OCI-LY1 (cell line): ENCODE measurements around the gene SGCD.

ENCODE experiments used
- EZH2 ChIP-seq: fragments of 200-600 bp; sonication (generic), shearing (Covaris generic); IDR thresholded peaks from 2 replicates; pipeline ENCODE4 v1.8.0; 2017; ENCODE audit warnings: borderline replicate concordance, mixed run types, mild to moderate bottlenecking, antibody characterized with exemption, low read length, moderate library complexity, mixed read lengths
- TF ChIP-seq, protein P1 (sequence below): fragments of 200-600 bp; sonication (generic), shearing (Covaris generic); IDR thresholded peaks from 2 replicates; pipeline ENCODE4 v1.5.1; 2017; ENCODE audit warnings: mild to moderate bottlenecking, antibody characterized with exemption, low read length, moderate library complexity, mixed read lengths

DNA sequence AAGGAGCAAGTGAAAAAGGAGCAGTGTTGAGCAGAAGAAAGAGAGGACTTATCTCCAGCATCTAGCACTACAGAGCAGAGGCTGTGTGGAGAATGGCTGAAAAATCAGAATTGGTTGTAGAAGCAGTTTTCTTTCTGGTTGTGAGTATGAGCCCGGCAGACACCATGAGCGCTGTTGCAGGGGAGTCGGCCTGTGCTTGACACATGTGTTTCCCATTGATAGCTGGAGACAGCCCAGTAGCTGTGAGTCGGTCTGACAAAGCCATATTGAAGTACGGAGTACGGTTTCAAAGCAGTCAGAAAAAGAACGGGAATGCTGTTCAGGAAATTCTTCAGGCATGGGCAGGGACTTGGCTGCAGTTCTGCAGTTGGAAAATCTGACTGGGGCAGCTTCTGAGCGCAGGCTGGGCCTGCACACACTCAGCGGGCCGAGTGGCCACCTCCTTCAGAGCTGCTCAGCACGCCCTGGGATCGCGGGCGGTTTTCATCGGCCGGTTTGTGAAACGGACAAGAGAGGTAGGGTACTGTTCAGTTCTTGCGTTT, at the start of gene SGCD:
- TF ChIP-seq, protein P1, sequence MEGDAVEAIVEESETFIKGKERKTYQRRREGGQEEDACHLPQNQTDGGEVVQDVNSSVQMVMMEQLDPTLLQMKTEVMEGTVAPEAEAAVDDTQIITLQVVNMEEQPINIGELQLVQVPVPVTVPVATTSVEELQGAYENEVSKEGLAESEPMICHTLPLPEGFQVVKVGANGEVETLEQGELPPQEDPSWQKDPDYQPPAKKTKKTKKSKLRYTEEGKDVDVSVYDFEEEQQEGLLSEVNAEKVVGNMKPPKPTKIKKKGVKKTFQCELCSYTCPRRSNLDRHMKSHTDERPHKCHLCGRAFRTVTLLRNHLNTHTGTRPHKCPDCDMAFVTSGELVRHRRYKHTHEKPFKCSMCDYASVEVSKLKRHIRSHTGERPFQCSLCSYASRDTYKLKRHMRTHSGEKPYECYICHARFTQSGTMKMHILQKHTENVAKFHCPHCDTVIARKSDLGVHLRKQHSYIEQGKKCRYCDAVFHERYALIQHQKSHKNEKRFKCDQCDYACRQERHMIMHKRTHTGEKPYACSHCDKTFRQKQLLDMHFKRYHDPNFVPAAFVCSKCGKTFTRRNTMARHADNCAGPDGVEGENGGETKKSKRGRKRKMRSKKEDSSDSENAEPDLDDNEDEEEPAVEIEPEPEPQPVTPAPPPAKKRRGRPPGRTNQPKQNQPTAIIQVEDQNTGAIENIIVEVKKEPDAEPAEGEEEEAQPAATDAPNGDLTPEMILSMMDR, result no peak
- TF ChIP-seq EZH2, result no peak
